Measurements from ENCODE around the gene RNF212. TPM values are rescaled to one million over a fixed set of nuclear protein-coding genes. Genes with fewer than 3 reads are reported as not detected.
A peak's percentile ranks its signal among the peaks of the same experiment; 100 is the strongest.

The RNF212 gene
- total and polyA plus RNA-seq, 8 donors = 1.3 to 4.8 (median 2.6) TPM; not detected in 4

GRCh38 chr4:1029529-1029928 is 83.8 kb downstream of the RNF212 start:
- intact Hi-C loops (cut with DNase I; ENCODE audit: low total_unique reads) = no loop called here
- H3K27me3 ChIP-seq = peaks cover 0 to 53% (median 8%) of the 10 kb centered on the region in 3 donors
- DNase-seq = peak; percentile 47 to 78
- peaks cover 17 to 60% (median 44%) of the 10 kb centered on the region in 4 donors for H3K4me1 ChIP-seq
- no peaks in the 10 kb centered on the region for H3K9me3 ChIP-seq
- H3K4me3 ChIP-seq = no peak overlapping the region
- peak overlapping the region in 1 of 5 donors; percentile 50 for H3K27ac ChIP-seq
- WGBS, 5 donors = 24 to 49% (median 33%) methylated on average over 5 to 17 of the region's 17 CpGs
- H3K36me3 ChIP-seq = peaks cover 7 to 16% (median 14%) of the 10 kb centered on the region in 4 donors
- TF ChIP-seq EP300 (IDR thresholded peaks at IDR 0.05) (no peak), POLR2AphosphoS5 (IDR thresholded peaks at IDR 0.05) (no peak), CTCF (IDR thresholded peaks at IDR 0.05) (no peak)

GRCh38 chr4:1028574-1029220 is 84.7 kb downstream of the RNF212 start:
- no peak overlapping the region for H3K4me3 ChIP-seq
- TF ChIP-seq EP300 (IDR thresholded peaks at IDR 0.05) = no peak
- no peak for TF ChIP-seq POLR2A (IDR thresholded peaks at IDR 0.05)
- no peak for TF ChIP-seq POLR2AphosphoS5 (IDR thresholded peaks at IDR 0.05)
- TF ChIP-seq CTCF (IDR thresholded peaks at IDR 0.05) = no peak
- WGBS, 5 donors = 65 to 81% (median 76%) methylated on average over 32 to 36 of the region's 36 CpGs
- peaks cover 7 to 24% (median 23%) of the 10 kb centered on the region in 4 donors for H3K36me3 ChIP-seq
- intact Hi-C loops (cut with DNase I; ENCODE audit: low total_unique reads) = no loop called here
- no peaks in the 10 kb centered on the region for H3K9me3 ChIP-seq
- no peak overlapping the region for H3K27ac ChIP-seq
- peaks cover 0 to 53% (median 8%) of the 10 kb centered on the region in 3 donors for H3K27me3 ChIP-seq
- peaks cover 9 to 52% (median 35%) of the 10 kb centered on the region in 4 donors for H3K4me1 ChIP-seq
- no peak for DNase-seq

DNA sequence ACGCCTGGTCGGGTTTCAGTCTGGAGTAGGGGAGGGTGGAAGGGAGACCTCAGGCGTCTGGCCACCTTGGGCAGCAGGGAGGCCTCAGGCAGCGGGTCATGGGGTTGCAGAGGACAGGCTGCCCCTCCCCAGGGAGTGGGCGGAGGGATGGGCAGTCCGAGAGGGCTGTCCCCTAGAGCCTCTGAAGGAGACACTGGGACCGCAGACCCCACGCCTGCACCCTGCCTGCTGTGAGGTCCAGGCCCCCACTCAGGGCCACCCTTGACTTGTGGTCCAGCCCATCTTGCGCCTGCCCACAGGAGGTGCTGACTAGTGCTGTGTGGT is 85.5 kb downstream of the RNF212 start:
- DNase-seq = no peak
- intact Hi-C loops (cut with DNase I; ENCODE audit: low total_unique reads) = no loop called here
- Histone ChIP-seq H3K27me3 (peaks cover 0 to 48% (median 8%) of the 10 kb centered on the region in 3 donors), H3K36me3 (peaks cover 7 to 32% (median 29%) of the 10 kb centered on the region in 4 donors), H3K9me3 (no peaks in the 10 kb centered on the region), H3K4me1 (peaks cover 6 to 44% (median 28%) of the 10 kb centered on the region in 4 donors), H3K27ac (no peak overlapping the region), H3K4me3 (no peak overlapping the region)
- 49 to 61% (median 54%) methylated on average over 4 to 9 of the region's 9 CpGs; no CpG with 5 or more reads in 1 of the 5 donors for WGBS, 5 donors
- TF ChIP-seq EP300 (IDR thresholded peaks at IDR 0.05) (no peak), CTCF (IDR thresholded peaks at IDR 0.05) (no peak), POLR2AphosphoS5 (IDR thresholded peaks at IDR 0.05) (no peak), POLR2A (IDR thresholded peaks at IDR 0.05) (no peak)

GRCh38 chr4:1027219-1027914 is 86.0 kb downstream of the RNF212 start:
- H3K9me3 ChIP-seq = no peaks in the 10 kb centered on the region
- WGBS, 5 donors = 55 to 78% (median 69%) methylated on average over 11 to 26 of the region's 26 CpGs
- TF ChIP-seq POLR2A (IDR thresholded peaks at IDR 0.05) = no peak
- TF ChIP-seq CTCF (IDR thresholded peaks at IDR 0.05) = no peak
- no peak for TF ChIP-seq POLR2AphosphoS5 (IDR thresholded peaks at IDR 0.05)
- TF ChIP-seq EP300 (IDR thresholded peaks at IDR 0.05) = no peak

More at GRCh38 chr4:1027219-1027914, 86.0 kb downstream of the RNF212 start:
- no peak overlapping the region for H3K27ac ChIP-seq
- no peak for DNase-seq
- peaks cover 7 to 37% (median 32%) of the 10 kb centered on the region in 4 donors for H3K36me3 ChIP-seq
- H3K27me3 ChIP-seq = peaks cover 0 to 43% (median 4%) of the 10 kb centered on the region in 3 donors
- intact Hi-C loops (cut with DNase I; ENCODE audit: low total_unique reads) = no loop called here
- no peak overlapping the region for H3K4me3 ChIP-seq
- peaks cover 6 to 43% (median 26%) of the 10 kb centered on the region in 4 donors for H3K4me1 ChIP-seq

Data from stomach (tissue), 9 donors.